Lower leg skin (tissue), 4 donors: ENCODE results near the gene LGMN. TPM values are rescaled to one million over a fixed set of nuclear protein-coding genes. Genes with fewer than 3 reads are reported as not detected.

Experiments
- DNase-seq, 2 donors: peaks; one replicate each; pipeline ENCODE4 v3.0.0-alpha.2; 2019; ENCODE audit warnings: low spot score in 2 of 2
- H3K4me3 ChIP-seq: fragments of 200-600 bp; sonication (generic); 2 replicates; pipeline ENCODE4 v1.5.1; 2017; ENCODE audit warnings: mild to moderate bottlenecking, low read depth; ENCODE audit not compliant: poor library complexity, severe bottlenecking
- CTCF ChIP-seq, 3 donors: fragments of 450-650 bp; IDR thresholded peaks; one replicate each; pipeline ENCODE4 v1.5.1; 2016; ENCODE audit warnings: antibody characterized with exemption in 3 of 3, mild to moderate bottlenecking in 3 of 3, moderate library complexity in 2 of 3
- POLR2A ChIP-seq, 2 donors: fragments of 450-650 bp; IDR thresholded peaks; one replicate each; pipeline ENCODE4 v1.6.1; 2016 to 2017; ENCODE audit warnings: antibody characterized with exemption in 2 of 2, mild to moderate bottlenecking in 1 of 2, moderate library complexity in 1 of 2
- WGBS, 2 donors: methylation state at CpG; one replicate each; pipeline ENCODE4 v1.1.5; 2018; 5-methylcytosine and 5-hydroxymethylcytosine counted together
- intact Hi-C: fragments of 100-400 bp; cut with DNase I; formaldehyde crosslinking; loops from one replicate; pipeline ENCODE4 v1.15.0; 2023; ENCODE audit warnings: low total_unique reads
- total RNA-seq, 4 donors: library from RNA; depleted of rRNA; stranded (reverse); fragments of >200 nt; gene quantifications; one replicate each; pipeline ENCODE4 v1.1.0, GENCODE V29; 2016

LGMN gene
- total RNA-seq, 4 donors from 2014 or later: 36.5 to 48.0 (median 41.3) TPM

GRCh38 chr14:92695562-92695961 lies 52.9 kb downstream of the LGMN start:
- intact Hi-C loops: no loop called here
- TF ChIP-seq POLR2A (IDR thresholded peaks at IDR 0.05): no peak
- H3K4me3 ChIP-seq: no peak overlapping the region
- WGBS, 2 donors: 97 to 100% methylated on average over 1 of the region's 1 CpG
- no peak for DNase-seq

GRCh38 chr14:92694807-92695206 lies 53.6 kb downstream of the LGMN start:
- WGBS, 2 donors: 47 to 49% methylated on average over 5 of the region's 5 CpGs
- no peak for TF ChIP-seq CTCF (IDR thresholded peaks at IDR 0.05)
- no peak for TF ChIP-seq POLR2A (IDR thresholded peaks at IDR 0.05)
- intact Hi-C loops: no loop called here
- no peak for DNase-seq
- H3K4me3 ChIP-seq: no peak overlapping the region

GRCh38 chr14:92693998-92694795 lies 54.2 kb downstream of the LGMN start:
- TF ChIP-seq CTCF (IDR thresholded peaks at IDR 0.05) (no peak), POLR2A (IDR thresholded peaks at IDR 0.05) (no peak)
- intact Hi-C loops: no loop called here
- 64 to 67% methylated on average over 18 of the region's 18 CpGs for WGBS, 2 donors
- DNase-seq: no peak
- H3K4me3 ChIP-seq: no peak overlapping the region

GRCh38 chr14:92692822-92693226 lies 55.6 kb downstream of the LGMN start:
- whole genome bisulfite sequencing, 2 donors: 10 to 25% methylated on average over 2 of the region's 2 CpGs
- TF ChIP-seq CTCF (IDR thresholded peaks at IDR 0.05) (no peak), POLR2A (IDR thresholded peaks at IDR 0.05) (no peak)
- no peak overlapping the region for H3K4me3 ChIP-seq
- intact Hi-C loops: no loop called here
- peak in 1 of 2 donors; percentile 31 for DNase-seq

- no peak for DNase-seq
- intact Hi-C loops: no loop called here
- TF ChIP-seq POLR2A (IDR thresholded peaks at IDR 0.05) (no peak), CTCF (IDR thresholded peaks at IDR 0.05) (no peak)
- H3K4me3 ChIP-seq: no peak overlapping the region
- 64 to 71% methylated on average over 13 of the region's 13 CpGs for WGBS, 2 donors
Measured at GRCh38 chr14:92690171-92691011, 58.0 kb downstream of the LGMN start.
